ENCODE measurements around the gene CENPC. TPM values are rescaled to one million over a fixed set of nuclear protein-coding genes. Genes with fewer than 3 reads are reported as not detected.
A peak's percentile ranks its signal among the peaks of the same experiment; 100 is the strongest.

Gene CENPC
- total RNA-seq, 1 experiment from 2014 or later = 19.1 TPM

DNA sequence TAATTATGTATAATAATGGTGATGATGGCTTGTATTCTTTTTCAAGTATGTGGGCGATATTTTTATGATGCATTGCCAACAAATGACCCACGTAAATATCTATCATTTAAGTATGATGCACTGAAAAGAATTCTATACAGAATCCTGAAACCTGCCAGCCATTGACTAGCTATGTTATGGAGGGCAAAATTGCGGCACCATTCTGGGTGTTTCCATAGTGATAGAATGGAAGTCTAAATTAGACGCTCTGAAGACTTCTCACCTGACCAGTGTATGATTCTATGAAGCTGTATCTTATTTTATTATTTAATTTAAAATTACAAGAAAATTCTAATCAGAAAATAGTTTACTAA lies 677 bp upstream of the CENPC start:
- DNase-seq (ENCODE audit: low spot score) (no peak), ATAC-seq (no peak)
- CTCF ChIA-PET = interaction anchor here (0.8 kb wide), 1 partner anchor 178 kb away, joined by 4 read pairs; no protein-coding TSS in a partner anchor
- peak overlapping the region; percentile 95 for H3K4me3 Mint-ChIP-seq
- POLR2A ChIA-PET = interaction anchor here (0.8 kb wide), 1 partner anchor 155 kb away, joined by 3 read pairs; the partner anchor contains the start of gene UBA6
- H3K36me3 Mint-ChIP-seq = peaks cover 10% of the 10 kb centered on the region
- H3K4me1 Mint-ChIP-seq = peaks cover 10% of the 10 kb centered on the region
- H3K9me3 Mint-ChIP-seq = no peaks in the 10 kb centered on the region
- no peak overlapping the region for H3K27ac Mint-ChIP-seq
- no peaks in the 10 kb centered on the region for H3K27me3 Mint-ChIP-seq (ENCODE audit: low read depth)
- TF ChIP-seq CBFB (CRISPR knock-in tag; IDR thresholded peaks at IDR 0.05; ENCODE audit: low read depth) (no peak), ZNF219 (CRISPR knock-in tag; IDR thresholded peaks at IDR 0.05; ENCODE audit: borderline replicate concordance) (no peak), RORB (CRISPR knock-in tag; IDR thresholded peaks at IDR 0.05) (no peak), NR1H2 (CRISPR knock-in tag; IDR thresholded peaks at IDR 0.05) (no peak)
- TF ChIP-seq, protein P1, sequence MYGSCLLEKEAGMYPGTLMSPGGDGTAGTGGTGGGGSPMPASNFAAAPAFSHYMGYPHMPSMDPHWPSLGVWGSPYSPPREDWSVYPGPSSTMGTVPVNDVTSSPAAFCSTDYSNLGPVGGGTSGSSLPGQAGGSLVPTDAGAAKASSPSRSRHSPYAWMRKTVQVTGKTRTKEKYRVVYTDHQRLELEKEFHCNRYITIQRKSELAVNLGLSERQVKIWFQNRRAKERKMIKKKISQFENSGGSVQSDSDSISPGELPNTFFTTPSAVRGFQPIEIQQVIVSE (CRISPR knock-in tag; IDR thresholded peaks at IDR 0.05; ENCODE audit: borderline replicate concordance) = no peak
- TF ChIP-seq, protein P2, sequence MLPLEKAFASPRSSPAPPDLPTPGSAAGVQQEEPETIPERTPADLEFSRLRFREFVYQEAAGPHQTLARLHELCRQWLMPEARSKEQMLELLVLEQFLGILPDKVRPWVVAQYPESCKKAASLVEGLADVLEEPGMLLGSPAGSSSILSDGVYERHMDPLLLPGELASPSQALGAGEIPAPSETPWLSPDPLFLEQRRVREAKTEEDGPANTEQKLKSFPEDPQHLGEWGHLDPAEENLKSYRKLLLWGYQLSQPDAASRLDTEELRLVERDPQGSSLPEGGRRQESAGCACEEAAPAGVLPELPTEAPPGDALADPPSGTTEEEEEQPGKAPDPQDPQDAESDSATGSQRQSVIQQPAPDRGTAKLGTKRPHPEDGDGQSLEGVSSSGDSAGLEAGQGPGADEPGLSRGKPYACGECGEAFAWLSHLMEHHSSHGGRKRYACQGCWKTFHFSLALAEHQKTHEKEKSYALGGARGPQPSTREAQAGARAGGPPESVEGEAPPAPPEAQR (CRISPR knock-in tag; IDR thresholded peaks at IDR 0.05) = no peak

DNA sequence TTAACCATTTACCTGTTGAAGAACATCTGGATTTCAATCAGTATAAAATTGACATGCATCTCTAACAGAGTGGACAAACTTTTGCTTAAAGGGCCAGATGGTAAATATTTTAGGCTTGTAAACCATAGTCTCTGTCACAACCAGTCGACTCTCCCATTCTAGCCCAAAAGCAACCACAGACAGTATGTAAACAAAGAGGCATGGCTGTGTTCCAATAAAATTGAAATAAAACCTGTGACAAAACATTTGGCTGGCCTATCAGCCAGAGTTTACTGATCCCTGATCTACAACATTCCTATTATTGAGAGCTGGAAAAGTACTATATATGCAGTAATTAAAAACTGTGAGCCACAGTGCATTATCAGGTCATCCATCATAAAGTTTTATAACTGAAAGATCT lies 3.2 kb downstream of the CENPC start:
- DNase-seq (ENCODE audit: low spot score) (no peak), ATAC-seq (no peak)
- no peaks in the 10 kb centered on the region for H3K9me3 Mint-ChIP-seq
- CTCF ChIA-PET = no interaction called here
- TF ChIP-seq IRF2 (CRISPR knock-in tag; IDR thresholded peaks at IDR 0.05; ENCODE audit: borderline replicate concordance, low read depth) (no peak), ZNF232 (CRISPR knock-in tag; IDR thresholded peaks at IDR 0.05) (no peak), ESRRA (CRISPR knock-in tag; IDR thresholded peaks at IDR 0.05; ENCODE audit: borderline replicate concordance) (no peak), TP53 (CRISPR knock-in tag; IDR thresholded peaks at IDR 0.05) (no peak), NFYB (CRISPR knock-in tag; conservative IDR thresholded peaks at IDR 0.05; ENCODE audit: low read depth) (no peak), CREM (CRISPR knock-in tag; IDR thresholded peaks at IDR 0.05) (no peak), TEAD1 (CRISPR knock-in tag; IDR thresholded peaks at IDR 0.05) (no peak), JUN (CRISPR knock-in tag; IDR thresholded peaks at IDR 0.05) (no peak)
- TF ChIP-seq, protein P3, sequence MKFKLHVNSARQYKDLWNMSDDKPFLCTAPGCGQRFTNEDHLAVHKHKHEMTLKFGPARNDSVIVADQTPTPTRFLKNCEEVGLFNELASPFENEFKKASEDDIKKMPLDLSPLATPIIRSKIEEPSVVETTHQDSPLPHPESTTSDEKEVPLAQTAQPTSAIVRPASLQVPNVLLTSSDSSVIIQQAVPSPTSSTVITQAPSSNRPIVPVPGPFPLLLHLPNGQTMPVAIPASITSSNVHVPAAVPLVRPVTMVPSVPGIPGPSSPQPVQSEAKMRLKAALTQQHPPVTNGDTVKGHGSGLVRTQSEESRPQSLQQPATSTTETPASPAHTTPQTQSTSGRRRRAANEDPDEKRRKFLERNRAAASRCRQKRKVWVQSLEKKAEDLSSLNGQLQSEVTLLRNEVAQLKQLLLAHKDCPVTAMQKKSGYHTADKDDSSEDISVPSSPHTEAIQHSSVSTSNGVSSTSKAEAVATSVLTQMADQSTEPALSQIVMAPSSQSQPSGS (CRISPR knock-in tag; IDR thresholded peaks at IDR 0.05; ENCODE audit: borderline replicate concordance, low read depth) = no peak
- TF ChIP-seq, protein P4, sequence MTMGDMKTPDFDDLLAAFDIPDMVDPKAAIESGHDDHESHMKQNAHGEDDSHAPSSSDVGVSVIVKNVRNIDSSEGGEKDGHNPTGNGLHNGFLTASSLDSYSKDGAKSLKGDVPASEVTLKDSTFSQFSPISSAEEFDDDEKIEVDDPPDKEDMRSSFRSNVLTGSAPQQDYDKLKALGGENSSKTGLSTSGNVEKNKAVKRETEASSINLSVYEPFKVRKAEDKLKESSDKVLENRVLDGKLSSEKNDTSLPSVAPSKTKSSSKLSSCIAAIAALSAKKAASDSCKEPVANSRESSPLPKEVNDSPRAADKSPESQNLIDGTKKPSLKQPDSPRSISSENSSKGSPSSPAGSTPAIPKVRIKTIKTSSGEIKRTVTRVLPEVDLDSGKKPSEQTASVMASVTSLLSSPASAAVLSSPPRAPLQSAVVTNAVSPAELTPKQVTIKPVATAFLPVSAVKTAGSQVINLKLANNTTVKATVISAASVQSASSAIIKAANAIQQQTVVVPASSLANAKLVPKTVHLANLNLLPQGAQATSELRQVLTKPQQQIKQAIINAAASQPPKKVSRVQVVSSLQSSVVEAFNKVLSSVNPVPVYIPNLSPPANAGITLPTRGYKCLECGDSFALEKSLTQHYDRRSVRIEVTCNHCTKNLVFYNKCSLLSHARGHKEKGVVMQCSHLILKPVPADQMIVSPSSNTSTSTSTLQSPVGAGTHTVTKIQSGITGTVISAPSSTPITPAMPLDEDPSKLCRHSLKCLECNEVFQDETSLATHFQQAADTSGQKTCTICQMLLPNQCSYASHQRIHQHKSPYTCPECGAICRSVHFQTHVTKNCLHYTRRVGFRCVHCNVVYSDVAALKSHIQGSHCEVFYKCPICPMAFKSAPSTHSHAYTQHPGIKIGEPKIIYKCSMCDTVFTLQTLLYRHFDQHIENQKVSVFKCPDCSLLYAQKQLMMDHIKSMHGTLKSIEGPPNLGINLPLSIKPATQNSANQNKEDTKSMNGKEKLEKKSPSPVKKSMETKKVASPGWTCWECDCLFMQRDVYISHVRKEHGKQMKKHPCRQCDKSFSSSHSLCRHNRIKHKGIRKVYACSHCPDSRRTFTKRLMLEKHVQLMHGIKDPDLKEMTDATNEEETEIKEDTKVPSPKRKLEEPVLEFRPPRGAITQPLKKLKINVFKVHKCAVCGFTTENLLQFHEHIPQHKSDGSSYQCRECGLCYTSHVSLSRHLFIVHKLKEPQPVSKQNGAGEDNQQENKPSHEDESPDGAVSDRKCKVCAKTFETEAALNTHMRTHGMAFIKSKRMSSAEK (CRISPR knock-in tag; IDR thresholded peaks at IDR 0.05; ENCODE audit: borderline replicate concordance) = no peak
- TF ChIP-seq, protein P5, sequence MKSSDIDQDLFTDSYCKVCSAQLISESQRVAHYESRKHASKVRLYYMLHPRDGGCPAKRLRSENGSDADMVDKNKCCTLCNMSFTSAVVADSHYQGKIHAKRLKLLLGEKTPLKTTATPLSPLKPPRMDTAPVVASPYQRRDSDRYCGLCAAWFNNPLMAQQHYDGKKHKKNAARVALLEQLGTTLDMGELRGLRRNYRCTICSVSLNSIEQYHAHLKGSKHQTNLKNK (CRISPR knock-in tag; IDR thresholded peaks at IDR 0.05) = no peak
- TF ChIP-seq, protein P6, sequence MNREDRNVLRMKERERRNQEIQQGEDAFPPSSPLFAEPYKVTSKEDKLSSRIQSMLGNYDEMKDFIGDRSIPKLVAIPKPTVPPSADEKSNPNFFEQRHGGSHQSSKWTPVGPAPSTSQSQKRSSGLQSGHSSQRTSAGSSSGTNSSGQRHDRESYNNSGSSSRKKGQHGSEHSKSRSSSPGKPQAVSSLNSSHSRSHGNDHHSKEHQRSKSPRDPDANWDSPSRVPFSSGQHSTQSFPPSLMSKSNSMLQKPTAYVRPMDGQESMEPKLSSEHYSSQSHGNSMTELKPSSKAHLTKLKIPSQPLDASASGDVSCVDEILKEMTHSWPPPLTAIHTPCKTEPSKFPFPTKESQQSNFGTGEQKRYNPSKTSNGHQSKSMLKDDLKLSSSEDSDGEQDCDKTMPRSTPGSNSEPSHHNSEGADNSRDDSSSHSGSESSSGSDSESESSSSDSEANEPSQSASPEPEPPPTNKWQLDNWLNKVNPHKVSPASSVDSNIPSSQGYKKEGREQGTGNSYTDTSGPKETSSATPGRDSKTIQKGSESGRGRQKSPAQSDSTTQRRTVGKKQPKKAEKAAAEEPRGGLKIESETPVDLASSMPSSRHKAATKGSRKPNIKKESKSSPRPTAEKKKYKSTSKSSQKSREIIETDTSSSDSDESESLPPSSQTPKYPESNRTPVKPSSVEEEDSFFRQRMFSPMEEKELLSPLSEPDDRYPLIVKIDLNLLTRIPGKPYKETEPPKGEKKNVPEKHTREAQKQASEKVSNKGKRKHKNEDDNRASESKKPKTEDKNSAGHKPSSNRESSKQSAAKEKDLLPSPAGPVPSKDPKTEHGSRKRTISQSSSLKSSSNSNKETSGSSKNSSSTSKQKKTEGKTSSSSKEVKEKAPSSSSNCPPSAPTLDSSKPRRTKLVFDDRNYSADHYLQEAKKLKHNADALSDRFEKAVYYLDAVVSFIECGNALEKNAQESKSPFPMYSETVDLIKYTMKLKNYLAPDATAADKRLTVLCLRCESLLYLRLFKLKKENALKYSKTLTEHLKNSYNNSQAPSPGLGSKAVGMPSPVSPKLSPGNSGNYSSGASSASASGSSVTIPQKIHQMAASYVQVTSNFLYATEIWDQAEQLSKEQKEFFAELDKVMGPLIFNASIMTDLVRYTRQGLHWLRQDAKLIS (CRISPR knock-in tag; IDR thresholded peaks at IDR 0.05; ENCODE audit: borderline replicate concordance) = no peak
- TF ChIP-seq, protein P7, sequence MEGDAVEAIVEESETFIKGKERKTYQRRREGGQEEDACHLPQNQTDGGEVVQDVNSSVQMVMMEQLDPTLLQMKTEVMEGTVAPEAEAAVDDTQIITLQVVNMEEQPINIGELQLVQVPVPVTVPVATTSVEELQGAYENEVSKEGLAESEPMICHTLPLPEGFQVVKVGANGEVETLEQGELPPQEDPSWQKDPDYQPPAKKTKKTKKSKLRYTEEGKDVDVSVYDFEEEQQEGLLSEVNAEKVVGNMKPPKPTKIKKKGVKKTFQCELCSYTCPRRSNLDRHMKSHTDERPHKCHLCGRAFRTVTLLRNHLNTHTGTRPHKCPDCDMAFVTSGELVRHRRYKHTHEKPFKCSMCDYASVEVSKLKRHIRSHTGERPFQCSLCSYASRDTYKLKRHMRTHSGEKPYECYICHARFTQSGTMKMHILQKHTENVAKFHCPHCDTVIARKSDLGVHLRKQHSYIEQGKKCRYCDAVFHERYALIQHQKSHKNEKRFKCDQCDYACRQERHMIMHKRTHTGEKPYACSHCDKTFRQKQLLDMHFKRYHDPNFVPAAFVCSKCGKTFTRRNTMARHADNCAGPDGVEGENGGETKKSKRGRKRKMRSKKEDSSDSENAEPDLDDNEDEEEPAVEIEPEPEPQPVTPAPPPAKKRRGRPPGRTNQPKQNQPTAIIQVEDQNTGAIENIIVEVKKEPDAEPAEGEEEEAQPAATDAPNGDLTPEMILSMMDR (IDR thresholded peaks at IDR 0.05) = no peak
- no peaks in the 10 kb centered on the region for H3K27me3 Mint-ChIP-seq (ENCODE audit: low read depth)
- H3K4me1 Mint-ChIP-seq = peaks cover 10% of the 10 kb centered on the region
- POLR2A ChIA-PET = no interaction called here
- H3K36me3 Mint-ChIP-seq = peaks cover 24% of the 10 kb centered on the region
- H3K4me3 Mint-ChIP-seq = no peak overlapping the region
- H3K27ac Mint-ChIP-seq = no peak overlapping the region

Measured in WTC11 (cell line).